ENCODE results near the gene RAB9A. TPM values are rescaled to one million over a fixed set of nuclear protein-coding genes. Genes with fewer than 3 reads are reported as not detected.

The RAB9A gene
- total and polyA plus RNA-seq, 2 of the 8 experiments (the other 6 are each of a cell fraction or from before 2014, with no cell fraction given): 21.8 to 34.0 TPM

- no peak overlapping the region for H4K5ac ChIP-seq (ENCODE audit: insufficient read length, low read depth, low read length)
- POLR2A ChIA-PET (ENCODE audit: partially characterized antibody): interaction anchor here (0.6 to 4.8 kb wide), 2 partner anchors 14 to 29 kb away, joined by 4 to 20 read pairs; partner anchors contain the start of genes OFD1 and TRAPPC2
- H2BK120ac ChIP-seq (replicated peaks; ENCODE audit: low read depth, low read length): no peak overlapping the region
Measured at GRCh38 chrX:13748486-13748885, 59.6 kb downstream of the RAB9A start.

More at GRCh38 chrX:13748486-13748885, 59.6 kb downstream of the RAB9A start:
- Histone ChIP-seq H3K79me2 (ENCODE audit: control insufficient read depth in 1 of 2, insufficient read depth in 2 of 2, low read length in 2 of 2) (no peaks in the 10 kb centered on the region), H2AFZ (ENCODE audit: low read length) (no peak overlapping the region), H3K79me1 (ENCODE audit: low read depth, low read length) (no peaks in the 10 kb centered on the region), H2BK20ac (ENCODE audit: low read length) (no peak overlapping the region), H2BK5ac (ENCODE audit: low read depth, low read length) (no peak overlapping the region), H3K4ac (replicated peaks; ENCODE audit: insufficient read length, low read depth, low read length) (no peak overlapping the region), H3K23me2 (ENCODE audit: low read depth, low read length) (no peaks in the 10 kb centered on the region), H3K9ac (replicated peaks in 1 of 4; ENCODE audit: extremely low read depth in 1 of 4, low read depth in 3 of 4, low read length in 3 of 4) (no peak overlapping the region), H3K27me3 (replicated peaks in 1 of 4; ENCODE audit: control insufficient read depth in 3 of 4, extremely low read depth in 1 of 4, insufficient read depth in 3 of 4, low read length in 3 of 4) (no peaks in the 10 kb centered on the region), H3K14ac (ENCODE audit: insufficient read length) (no peak overlapping the region), H2BK15ac (ENCODE audit: low read length) (no peak overlapping the region), H3K56ac (replicated peaks; ENCODE audit: insufficient read length, low read depth, low read length) (no peak overlapping the region), H3K27ac (ENCODE audit: low read depth, low read length) (no peak overlapping the region), H3K4me2 (ENCODE audit: insufficient read depth in 1 of 2, low read depth in 2 of 2, low read length in 2 of 2) (no peak overlapping the region), H4K91ac (replicated peaks; ENCODE audit: insufficient read length, low read length) (no peak overlapping the region), H4K8ac (ENCODE audit: extremely low read depth, insufficient read depth, low read length) (no peak overlapping the region), H3K18ac (ENCODE audit: extremely low read depth, low read length) (no peak overlapping the region), H3K36me3 (ENCODE audit: control insufficient read depth in 2 of 4, insufficient read depth in 4 of 4, low read length in 3 of 4) (peaks cover 2 to 54% (median 8%) of the 10 kb centered on the region in 4 experiments), H3K4me3 (ENCODE audit: extremely low read depth in 1 of 4, insufficient read depth in 2 of 4, low read depth in 3 of 4, low read length in 4 of 4) (no peak overlapping the region), H2AK5ac (ENCODE audit: low read depth, low read length) (no peak overlapping the region), H2BK12ac (ENCODE audit: low read depth, low read length) (no peak overlapping the region), H3K4me1 (replicated peaks in 1 of 4; ENCODE audit: control insufficient read depth in 3 of 4, insufficient read depth in 4 of 4, low read length in 3 of 4) (no peaks in the 10 kb centered on the region), H3K9me3 (ENCODE audit: insufficient read depth in 2 of 2, low read depth in 1 of 2, low read length in 1 of 2) (no peaks in the 10 kb centered on the region), H3K23ac (ENCODE audit: insufficient read length) (no peak overlapping the region), H4K20me1 (replicated peaks in 1 of 2; ENCODE audit: control insufficient read depth in 1 of 2, insufficient read depth in 2 of 2, low read length in 2 of 2) (peaks cover 0 to 2% of the 10 kb centered on the region in 2 experiments)
- WGBS, 2 experiments (ENCODE audit: extremely low coverage in 1 of 2, insufficient coverage in 1 of 2, insufficient read length in 1 of 2, insufficient replicate concordance in 2 of 2, low coverage in 1 of 2, low lambda C conversion rate in 2 of 2, missing lambda C conversion rate in 1 of 2): 94% methylated on average over 3 of the region's 3 CpGs; no CpG with 5 or more reads in 1 of the 2 experiments
- TF ChIP-seq TAF1 (IDR thresholded peaks at IDR 0.05; ENCODE audit: low read depth, low read length) (no peak), BACH1 (IDR thresholded peaks at IDR 0.05; ENCODE audit: low read length) (no peak), TBP (IDR thresholded peaks at IDR 0.05; ENCODE audit: low read depth, low read length) (no peak)
- CTCF ChIA-PET (ENCODE audit: partially characterized antibody): interaction anchor here (1.0 to 5.1 kb wide), 5 partner anchors 9 to 241 kb away, joined by 3 to 17 read pairs (median 5); no protein-coding TSS in a partner anchor
- FAIRE-seq (no peak), DNase-seq (ENCODE audit: low read depth in 1 of 2, low spot score in 2 of 2) (no peak)

All from H1 (cell line).